GM12878 (cell line): ENCODE results near the gene IGF2BP2. TPM values are rescaled to one million over a fixed set of nuclear protein-coding genes. Genes with fewer than 3 reads are reported as not detected.

Source experiments
- ATAC-seq: fragments of 200-7000 bp; cut with Tn5 transposase; 3 replicates; pipeline ENCODE4 v1.9.1; 2020; ENCODE audit warnings: mild to moderate bottlenecking, moderate library complexity
- BruUV-seq: library from RNA; stranded (reverse); fragments of 400-500 nt; replicated peaks from 2 replicates; lab custom pipeline; 2021; lab: Mats Ljungman, UMichigan
- CTCF ChIA-PET: fragments of 300-600 bp; sonication (Branson Sonifier 250); formaldehyde crosslinking; extraction: SDS; loops from one replicate; lab custom pipeline; 2021; ENCODE audit warnings: inconsistent platforms; lab: Yijun Ruan, JAX
- POLR2A ChIA-PET: fragments of 350-600 bp; formaldehyde crosslinking; extraction: SDS; loops from one replicate; lab custom pipeline; 2021; ENCODE audit warnings: inconsistent platforms; lab: Charles Lee
- RAD21 ChIA-PET: fragments of 300-600 bp; sonication (Branson Sonifier 250); formaldehyde crosslinking; loops from one replicate; lab custom pipeline; 2023; ENCODE audit warnings: antibody characterized with exemption; ENCODE audit not compliant: unreplicated experiment; lab: Charles Lee
- SMC1A ChIA-PET: fragments of 300-600 bp; sonication (Branson Sonifier 250); formaldehyde crosslinking; loops from one replicate; lab custom pipeline; 2023; ENCODE audit not compliant: unreplicated experiment, uncharacterized antibody; lab: Charles Lee
- DNase-seq: peaks from one replicate; pipeline ENCODE4 v3.0.0-alpha.2; 2011; ENCODE audit warnings: low read depth, low spot score
- FAIRE-seq: peaks from 3 replicates; lab custom pipeline; 2011; peaks lifted over from hg19 to GRCh38; lab: Jason Lieb, UNC
- H2AFZ ChIP-seq: 2 replicates; pipeline ENCODE4 v1.6.0; 2011; ENCODE audit warnings: low read depth, low read length, control low read depth; ENCODE audit not compliant: control insufficient read depth
- H3K27ac ChIP-seq: 2 replicates; pipeline ENCODE4 v1.5.1; 2011; ENCODE audit warnings: control low read depth; ENCODE audit not compliant: control insufficient read depth, insufficient read depth
- H3K27me3 ChIP-seq, 2 experiments: replicated peaks in 1 of 2; 2 replicates each; pipeline versions ENCODE4 v1.6.0 to v1.6.1; 2011; ENCODE audit warnings: low read length in 1 of 2; ENCODE audit not compliant: control insufficient read depth in 2 of 2, insufficient read depth in 2 of 2
- H3K36me3 ChIP-seq, 2 experiments: 2 replicates each; pipeline ENCODE4 v1.5.1; 2011; ENCODE audit warnings: low read length in 1 of 2; ENCODE audit not compliant: control insufficient read depth in 2 of 2, insufficient read depth in 2 of 2
- H3K4me1 ChIP-seq: 2 replicates; pipeline ENCODE4 v1.6.1; 2011; ENCODE audit warnings: mild to moderate bottlenecking, low read length, moderate library complexity, mixed read lengths; ENCODE audit not compliant: control insufficient read depth, insufficient read depth
- H3K4me2 ChIP-seq: 2 replicates; pipeline ENCODE4 v1.6.0; 2011; ENCODE audit warnings: control low read depth; ENCODE audit not compliant: control insufficient read depth, insufficient read depth
- H3K4me3 ChIP-seq: fragments of 200-600 bp; sonication (generic); 2 replicates; pipeline ENCODE4 v1.5.1; 2016
- H3K79me2 ChIP-seq: 2 replicates; pipeline ENCODE4 v1.6.0; 2011; ENCODE audit warnings: low read length; ENCODE audit not compliant: control insufficient read depth, insufficient read depth
- H3K9ac ChIP-seq: 2 replicates; pipeline ENCODE4 v1.8.0; 2011; ENCODE audit warnings: low read length, control low read depth, mixed read lengths; ENCODE audit not compliant: control insufficient read depth, insufficient read depth
- H3K9me3 ChIP-seq: replicated peaks from 3 replicates; pipeline ENCODE4 v1.5.1; 2011; ENCODE audit warnings: mild to moderate bottlenecking, low read length; ENCODE audit not compliant: control insufficient read depth, insufficient read depth
- H4K20me1 ChIP-seq: 2 replicates; pipeline ENCODE4 v1.6.0; 2011; ENCODE audit not compliant: control insufficient read depth, insufficient read depth
- CBX5 ChIP-seq: sonication (generic); IDR thresholded peaks from 2 replicates; pipeline ENCODE4 v1.6.1; 2016; ENCODE audit warnings: low read depth, moderate library complexity, mild to moderate bottlenecking, inconsistent platforms
- CEBPB ChIP-seq, 2 experiments: fragments of 150-350 bp in 1 of 2; IDR thresholded peaks; 2 replicates each; pipeline ENCODE4 v1.6.1; 2012 to 2014; ENCODE audit warnings: low read depth in 2 of 2, low read length in 2 of 2, borderline replicate concordance in 1 of 2, inconsistent platforms in 1 of 2
- MEF2A ChIP-seq: IDR thresholded peaks from 2 replicates; pipeline ENCODE4 v1.6.1; 2011; ENCODE audit warnings: low read depth, mild to moderate bottlenecking, low read length, moderate library complexity; ENCODE audit not compliant: insufficient read depth
- NR2C2 ChIP-seq: IDR thresholded peaks from 2 replicates; pipeline ENCODE4 v1.6.1; 2011; ENCODE audit warnings: borderline replicate concordance, low read depth; ENCODE audit not compliant: control insufficient read depth, insufficient read length
- RELA ChIP-seq: fragments of 450-650 bp; IDR thresholded peaks from 2 replicates; pipeline ENCODE4 v1.8.0; 2014; ENCODE audit warnings: borderline replicate concordance; ENCODE audit not compliant: partially characterized antibody
- RFX5 ChIP-seq: IDR thresholded peaks from 2 replicates; pipeline ENCODE4 v1.6.1; 2011; ENCODE audit warnings: low read depth, low read length, improper control_type of control experiment
- TBL1XR1 ChIP-seq: IDR thresholded peaks from 2 replicates; pipeline ENCODE4 v1.6.1; 2012; ENCODE audit warnings: low read depth, low read length, improper control_type of control experiment
- WGBS: methylation state at CpG from one replicate; pipeline ENCODE4 v1.1.6; 2016; ENCODE audit warnings: low lambda C conversion rate; ENCODE audit not compliant: insufficient replicate concordance, insufficient coverage; ENCODE audit errors: missing lambda C conversion rate; 5-methylcytosine and 5-hydroxymethylcytosine counted together
- in situ Hi-C: fragments of 300-500 bp; cut with MboI; formaldehyde crosslinking; loops from 9 replicates; pipeline ENCODE4 v1.14.3; 2018; ENCODE audit warnings: mixed read lengths
- intact Hi-C: fragments of 100-400 bp; cut with micrococcal nuclease; formaldehyde crosslinking; loops from one replicate; pipeline ENCODE4 v1.14.2; 2022; ENCODE audit not compliant: unreplicated experiment
- polyA plus RNA-seq, 11 experiments: library from polyadenylated mRNA; depleted of rRNA in 4 of 11; unstranded in 6 of 11; stranded (reverse) in 5 of 11; fragments of >200 nt; fragmentation: Nextera tagmentation in 4 of 11; fragmentation: Illumina TruSeq in 1 of 11; extraction: Ambion mirVana in 4 of 11; extraction: Trizol in 1 of 11; gene quantifications; 1 replicate in 1 of 11; 2 replicates in 10 of 11; pipeline versions ENCODE4 v1.2.1 to v1.2.3, GENCODE V29; 2011 to 2016; ENCODE audit warnings: inconsistent platforms in 2 of 11, missing spikeins in 2 of 11, low read depth in 1 of 11
- total RNA-seq, 4 experiments: library from RNA; depleted of rRNA in 3 of 4; stranded (reverse); fragments of >200 nt in 3 of 4; fragmentation: Illumina TruSeq in 1 of 4; extraction: Trizol in 1 of 4; gene quantifications; 2 replicates each; pipeline versions ENCODE4 v1.2.1 to v1.2.3, GENCODE V29; 2013 to 2021
- TF ChIP-seq, protein P1 (sequence below): fragments of 450-650 bp; formaldehyde crosslinking; IDR thresholded peaks from 2 replicates; pipeline ENCODE4 v1.4.0; 2020; ENCODE audit warnings: mild to moderate bottlenecking, moderate library complexity

IGF2BP2 gene
- total and polyA plus RNA-seq, 10 of the 15 experiments (the other 5 are each of a cell fraction or from before 2014, with no cell fraction given): 0.25 to 0.72 TPM; not detected in 8

- H3K4me1 ChIP-seq: peaks cover 3% of the 10 kb centered on the region; the same call in 1 of the 2 replicates
- FAIRE-seq (no peak), DNase-seq (no peak), ATAC-seq (no peak)
- ChIA-PET POLR2A (no interaction called here), RAD21 (no interaction called here), CTCF (interaction anchor here (2.3 kb wide), 1 partner anchor 10 kb away, joined by 8 read pairs; no protein-coding TSS in a partner anchor), SMC1A (no interaction called here)
- no peak overlapping the region for H3K4me2 ChIP-seq
- no peaks in the 10 kb centered on the region for H3K9me3 ChIP-seq
- H3K79me2 ChIP-seq: no peaks in the 10 kb centered on the region
- no peak for TF ChIP-seq RFX5
- TF ChIP-seq CEBPB (IDR thresholded peaks at IDR 0.05; ENCODE audit: borderline replicate concordance in 1 of 2, low read depth in 2 of 2, low read length in 2 of 2): no peak
- TF ChIP-seq CBX5: no peak
- TF ChIP-seq NR2C2: no peak
- no peak for TF ChIP-seq TBL1XR1
- H3K9ac ChIP-seq: no peak overlapping the region
- peaks cover 2 to 7% of the 10 kb centered on the region in 2 experiments; a peak in 3 of 4 replicates for H3K27me3 ChIP-seq
- BruUV-seq: no TSS peak
- H2AFZ ChIP-seq: no peak overlapping the region
- H3K36me3 ChIP-seq: no peaks in the 10 kb centered on the region
- WGBS: 36% methylated on average over 3 of the region's 3 CpGs
- intact Hi-C loops (no loop called here), in situ Hi-C loops (no loop called here)
- no peak overlapping the region for H3K27ac ChIP-seq
- H3K4me3 ChIP-seq: no peak overlapping the region
- no peaks in the 10 kb centered on the region for H4K20me1 ChIP-seq
Observed at GRCh38 chr3:185724761-185725160, 100.1 kb downstream of the IGF2BP2 start.

GRCh38 chr3:185724251-185724650 is 100.6 kb downstream of the IGF2BP2 start:
- CTCF ChIA-PET: interaction anchor here (0.6 to 2.3 kb wide), 2 partner anchors 11 to 64 kb away, joined by 3 to 8 read pairs; no protein-coding TSS in a partner anchor

More at GRCh38 chr3:185724251-185724650, 100.6 kb downstream of the IGF2BP2 start:
- Histone ChIP-seq H3K79me2 (no peaks in the 10 kb centered on the region), H2AFZ (no peak overlapping the region), H3K9ac (no peak overlapping the region), H3K9me3 (no peaks in the 10 kb centered on the region), H3K36me3 (no peaks in the 10 kb centered on the region), H3K4me2 (no peak overlapping the region), H4K20me1 (no peaks in the 10 kb centered on the region), H3K27ac (no peak overlapping the region), H3K4me1 (peaks cover 3% of the 10 kb centered on the region; the same call in 1 of the 2 replicates), H3K4me3 (no peak overlapping the region), H3K27me3 (peaks cover 2 to 7% of the 10 kb centered on the region in 2 experiments; a peak in 3 of 4 replicates)
- BruUV-seq: no TSS peak
- intact Hi-C loops (no loop called here), in situ Hi-C loops (no loop called here)
- ChIA-PET POLR2A (no interaction called here), SMC1A (no interaction called here), RAD21 (no interaction called here)
- 27% methylated on average over 3 of the region's 3 CpGs for WGBS
- DNase-seq (no peak), ATAC-seq (no peak), FAIRE-seq (no peak)
- TF ChIP-seq, protein P1, sequence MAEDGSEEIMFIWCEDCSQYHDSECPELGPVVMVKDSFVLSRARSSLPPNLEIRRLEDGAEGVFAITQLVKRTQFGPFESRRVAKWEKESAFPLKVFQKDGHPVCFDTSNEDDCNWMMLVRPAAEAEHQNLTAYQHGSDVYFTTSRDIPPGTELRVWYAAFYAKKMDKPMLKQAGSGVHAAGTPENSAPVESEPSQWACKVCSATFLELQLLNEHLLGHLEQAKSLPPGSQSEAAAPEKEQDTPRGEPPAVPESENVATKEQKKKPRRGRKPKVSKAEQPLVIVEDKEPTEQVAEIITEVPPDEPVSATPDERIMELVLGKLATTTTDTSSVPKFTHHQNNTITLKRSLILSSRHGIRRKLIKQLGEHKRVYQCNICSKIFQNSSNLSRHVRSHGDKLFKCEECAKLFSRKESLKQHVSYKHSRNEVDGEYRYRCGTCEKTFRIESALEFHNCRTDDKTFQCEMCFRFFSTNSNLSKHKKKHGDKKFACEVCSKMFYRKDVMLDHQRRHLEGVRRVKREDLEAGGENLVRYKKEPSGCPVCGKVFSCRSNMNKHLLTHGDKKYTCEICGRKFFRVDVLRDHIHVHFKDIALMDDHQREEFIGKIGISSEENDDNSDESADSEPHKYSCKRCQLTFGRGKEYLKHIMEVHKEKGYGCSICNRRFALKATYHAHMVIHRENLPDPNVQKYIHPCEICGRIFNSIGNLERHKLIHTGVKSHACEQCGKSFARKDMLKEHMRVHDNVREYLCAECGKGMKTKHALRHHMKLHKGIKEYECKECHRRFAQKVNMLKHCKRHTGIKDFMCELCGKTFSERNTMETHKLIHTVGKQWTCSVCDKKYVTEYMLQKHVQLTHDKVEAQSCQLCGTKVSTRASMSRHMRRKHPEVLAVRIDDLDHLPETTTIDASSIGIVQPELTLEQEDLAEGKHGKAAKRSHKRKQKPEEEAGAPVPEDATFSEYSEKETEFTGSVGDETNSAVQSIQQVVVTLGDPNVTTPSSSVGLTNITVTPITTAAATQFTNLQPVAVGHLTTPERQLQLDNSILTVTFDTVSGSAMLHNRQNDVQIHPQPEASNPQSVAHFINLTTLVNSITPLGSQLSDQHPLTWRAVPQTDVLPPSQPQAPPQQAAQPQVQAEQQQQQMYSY (CRISPR knock-in tag): no peak
- TF ChIP-seq CEBPB (IDR thresholded peaks at IDR 0.05; ENCODE audit: borderline replicate concordance in 1 of 2, low read depth in 2 of 2, low read length in 2 of 2) (no peak), RELA (no peak), MEF2A (no peak)
